OCI-LY7 (cell line): ENCODE data around the gene TM2D1. TPM values are rescaled to one million over a fixed set of nuclear protein-coding genes. Genes with fewer than 3 reads are reported as not detected.

ENCODE experiments used
- BruUV-seq: library from RNA; stranded (reverse); fragments of 400-500 nt; replicated peaks from 2 replicates; lab custom pipeline; 2021; lab: Mats Ljungman, UMichigan
- CTCF ChIA-PET: fragments of 300-600 bp; sonication (Branson Sonifier 250); formaldehyde crosslinking; loops from one replicate; lab custom pipeline; 2022; ENCODE audit warnings: antibody characterized with exemption; ENCODE audit not compliant: unreplicated experiment; lab: Charles Lee
- POLR2A ChIA-PET: fragments of 300-600 bp; sonication (Branson Sonifier 250); formaldehyde crosslinking; loops from one replicate; lab custom pipeline; 2022; ENCODE audit warnings: antibody characterized with exemption; lab: Charles Lee
- DNase-seq: peaks from one replicate; pipeline ENCODE4 v3.0.0-alpha.2; 2015; ENCODE audit warnings: low spot score
- H2AFZ ChIP-seq: fragments of 200-600 bp; sonication (generic), shearing (Covaris generic); 2 replicates; pipeline ENCODE4 v1.6.1; 2014; ENCODE audit warnings: mild to moderate bottlenecking, antibody characterized with exemption, low read length, moderate library complexity
- H3K27ac ChIP-seq: fragments of 200-600 bp; sonication (generic); 2 replicates; pipeline ENCODE4 v1.5.1; 2014; ENCODE audit warnings: mixed run types, low read depth, mild to moderate bottlenecking, moderate library complexity, low read length, inconsistent platforms; ENCODE audit not compliant: poor library complexity, severe bottlenecking
- H3K36me3 ChIP-seq: fragments of 200-600 bp; sonication (generic); 2 replicates; pipeline ENCODE4 v1.6.1; 2014; ENCODE audit warnings: mild to moderate bottlenecking, antibody characterized with exemption, low read length, moderate library complexity, mixed read lengths; ENCODE audit not compliant: insufficient read depth
- H3K4me1 ChIP-seq: fragments of 200-600 bp; sonication (generic); 2 replicates; pipeline ENCODE4 v1.5.1; 2014; ENCODE audit warnings: mild to moderate bottlenecking, low read length; ENCODE audit not compliant: insufficient read depth, poor library complexity, severe bottlenecking
- H3K4me2 ChIP-seq: fragments of 200-600 bp; sonication (generic); 2 replicates; pipeline ENCODE4 v1.6.1; 2014; ENCODE audit warnings: mild to moderate bottlenecking, low read length
- H3K4me3 ChIP-seq: fragments of 200-600 bp; sonication (generic); 2 replicates; pipeline ENCODE4 v1.5.1; 2014; ENCODE audit warnings: mild to moderate bottlenecking, low read depth, low read length; ENCODE audit not compliant: poor library complexity, severe bottlenecking
- H3K79me2 ChIP-seq: fragments of 200-600 bp; sonication (generic); 2 replicates; pipeline ENCODE4 v1.6.1; 2016; ENCODE audit warnings: low read depth, mild to moderate bottlenecking, low read length, moderate library complexity, mixed read lengths; ENCODE audit not compliant: insufficient read depth
- H3K9me2 ChIP-seq: fragments of 200-600 bp; sonication (generic); 2 replicates; pipeline ENCODE4 v1.6.1; 2016; ENCODE audit warnings: mild to moderate bottlenecking, low read length, mixed read lengths; ENCODE audit not compliant: insufficient read depth
- H3K9me3 ChIP-seq: fragments of 200-600 bp; sonication (generic); 2 replicates; pipeline ENCODE4 v1.6.1; 2014; ENCODE audit warnings: mild to moderate bottlenecking, mixed run types, low read length, mixed read lengths
- H4K20me1 ChIP-seq: fragments of 200-600 bp; sonication (generic); 2 replicates; pipeline ENCODE4 v1.6.1; 2014; ENCODE audit warnings: mild to moderate bottlenecking, antibody characterized with exemption, low read length, moderate library complexity, mixed read lengths; ENCODE audit not compliant: insufficient read depth
- EZH2phosphoT487 ChIP-seq: fragments of 200-600 bp; sonication (generic); IDR thresholded peaks from 2 replicates; pipeline ENCODE4 v1.6.1; 2018; ENCODE audit warnings: low read depth, borderline replicate concordance, mild to moderate bottlenecking, mixed run types, antibody characterized with exemption, low read length, moderate library complexity, mixed read lengths
- intact Hi-C: fragments of 100-400 bp; cut with micrococcal nuclease; formaldehyde crosslinking; loops from one replicate; pipeline ENCODE4 v1.10.0; 2022; ENCODE audit not compliant: unreplicated experiment
- total RNA-seq, 2 experiments: library from RNA; depleted of rRNA in 1 of 2; stranded (reverse); fragments of >200 nt in 1 of 2; shearing (Covaris generic) in 1 of 2; gene quantifications; 2 replicates each; pipeline ENCODE4 v1.2.3, GENCODE V29; 2014 to 2022
- TF ChIP-seq, protein P1 (sequence below): fragments of 200-600 bp; sonication (generic); conservative IDR thresholded peaks from 2 replicates; pipeline ENCODE4 v1.5.1; 2014; ENCODE audit warnings: mild to moderate bottlenecking, antibody characterized with exemption, low read length, moderate library complexity, mixed read lengths

Gene TM2D1
- total RNA-seq, 2 experiments from 2014 or later: 34.9 to 44.9 TPM

DNA sequence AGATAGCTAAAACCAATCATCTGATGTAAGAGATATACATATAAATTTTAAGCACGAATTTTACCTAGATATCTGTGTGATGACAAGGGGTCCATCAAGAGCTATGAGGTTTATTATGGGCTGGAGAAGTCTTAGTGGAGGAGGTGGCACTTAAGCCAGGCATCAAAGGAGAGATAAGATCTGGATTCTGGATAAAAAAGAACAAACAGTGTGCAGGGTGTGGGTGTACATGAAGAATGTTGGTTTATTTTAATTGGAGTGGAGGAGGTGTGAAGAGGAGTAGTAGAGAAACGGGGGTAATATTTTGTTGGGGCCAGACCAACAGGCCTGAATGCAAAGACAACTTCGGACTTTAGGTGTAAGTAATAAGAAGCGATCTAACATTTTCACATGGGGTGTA is 80.6 kb downstream of the TM2D1 start:
- BruUV-seq: no TSS peak
- Histone ChIP-seq H2AFZ (no peak overlapping the region), H3K4me1 (no peaks in the 10 kb centered on the region), H3K9me2 (no peaks in the 10 kb centered on the region), H4K20me1 (no peaks in the 10 kb centered on the region), H3K79me2 (no peaks in the 10 kb centered on the region), H3K36me3 (no peaks in the 10 kb centered on the region), H3K9me3 (no peaks in the 10 kb centered on the region), H3K4me3 (no peak overlapping the region), H3K27ac (no peak overlapping the region), H3K4me2 (no peak overlapping the region)
- ChIA-PET CTCF (no interaction called here), POLR2A (no interaction called here)
- intact Hi-C loops: no loop called here
- DNase-seq: no peak
- no peak for TF ChIP-seq EZH2phosphoT487
- TF ChIP-seq, protein P1, sequence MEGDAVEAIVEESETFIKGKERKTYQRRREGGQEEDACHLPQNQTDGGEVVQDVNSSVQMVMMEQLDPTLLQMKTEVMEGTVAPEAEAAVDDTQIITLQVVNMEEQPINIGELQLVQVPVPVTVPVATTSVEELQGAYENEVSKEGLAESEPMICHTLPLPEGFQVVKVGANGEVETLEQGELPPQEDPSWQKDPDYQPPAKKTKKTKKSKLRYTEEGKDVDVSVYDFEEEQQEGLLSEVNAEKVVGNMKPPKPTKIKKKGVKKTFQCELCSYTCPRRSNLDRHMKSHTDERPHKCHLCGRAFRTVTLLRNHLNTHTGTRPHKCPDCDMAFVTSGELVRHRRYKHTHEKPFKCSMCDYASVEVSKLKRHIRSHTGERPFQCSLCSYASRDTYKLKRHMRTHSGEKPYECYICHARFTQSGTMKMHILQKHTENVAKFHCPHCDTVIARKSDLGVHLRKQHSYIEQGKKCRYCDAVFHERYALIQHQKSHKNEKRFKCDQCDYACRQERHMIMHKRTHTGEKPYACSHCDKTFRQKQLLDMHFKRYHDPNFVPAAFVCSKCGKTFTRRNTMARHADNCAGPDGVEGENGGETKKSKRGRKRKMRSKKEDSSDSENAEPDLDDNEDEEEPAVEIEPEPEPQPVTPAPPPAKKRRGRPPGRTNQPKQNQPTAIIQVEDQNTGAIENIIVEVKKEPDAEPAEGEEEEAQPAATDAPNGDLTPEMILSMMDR: no peak

DNA sequence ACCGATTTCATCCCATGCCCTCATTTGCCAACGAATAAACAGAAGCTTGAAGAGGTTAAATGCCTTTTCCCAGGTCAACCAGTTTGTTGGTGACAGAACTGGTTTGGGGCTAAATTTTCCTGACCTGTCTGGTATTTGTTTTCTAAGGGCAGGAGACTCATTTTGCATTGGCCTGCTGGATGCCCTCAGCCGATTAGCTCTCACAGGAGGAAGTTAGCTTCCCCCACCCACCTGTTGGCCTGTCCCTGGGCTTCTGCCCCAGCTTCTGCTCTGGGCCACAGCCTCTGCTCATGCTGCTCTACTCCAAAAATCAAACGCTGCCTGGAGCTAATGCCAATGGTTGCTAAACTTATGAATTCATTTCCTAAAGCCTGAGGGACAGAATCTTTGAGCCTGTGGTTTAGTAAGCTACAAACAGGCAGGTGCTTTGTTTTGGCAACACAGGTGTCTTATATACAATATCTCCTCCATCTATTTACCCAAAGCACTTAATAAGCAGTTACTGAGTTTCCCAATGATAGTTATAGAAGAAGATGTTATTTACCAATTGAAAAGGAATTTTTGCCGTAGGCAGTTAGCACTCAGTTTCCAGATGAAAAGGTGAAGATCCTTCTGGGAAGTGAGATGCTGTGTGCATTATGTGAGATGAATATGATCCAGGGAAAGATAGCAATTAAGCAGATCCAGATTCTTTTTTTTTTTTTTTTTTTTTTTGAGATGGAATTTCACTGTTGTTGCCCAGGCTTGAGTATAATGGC is 82.3 kb downstream of the TM2D1 start:
- no peak overlapping the region for H3K27ac ChIP-seq
- POLR2A ChIA-PET: interaction anchor here (0.7 to 1.7 kb wide), 2 partner anchors 15 to 49 kb away, joined by 3 read pairs; no protein-coding TSS in a partner anchor
- TF ChIP-seq, protein P1: no peak
- no peak for TF ChIP-seq EZH2phosphoT487
- no peak overlapping the region for H3K4me2 ChIP-seq
- H3K9me3 ChIP-seq: no peaks in the 10 kb centered on the region
- no peak overlapping the region for H3K4me3 ChIP-seq
- CTCF ChIA-PET: no interaction called here
- BruUV-seq: no TSS peak
- H4K20me1 ChIP-seq: no peaks in the 10 kb centered on the region
- H2AFZ ChIP-seq: no peak overlapping the region
- intact Hi-C loops: no loop called here
- no peaks in the 10 kb centered on the region for H3K9me2 ChIP-seq
- no peaks in the 10 kb centered on the region for H3K4me1 ChIP-seq
- no peak for DNase-seq
- no peaks in the 10 kb centered on the region for H3K79me2 ChIP-seq
- no peaks in the 10 kb centered on the region for H3K36me3 ChIP-seq
